ENCODE results near the gene PITX3. TPM values are rescaled to one million over a fixed set of nuclear protein-coding genes. Genes with fewer than 3 reads are reported as not detected.
A peak's percentile ranks its signal among the peaks of the same experiment; 100 is the strongest.
"Not testable (repeated sequence)": the region's sequence is repeated elsewhere in the genome, so short reads cannot be mapped to it uniquely, and the experiment has no call there.

The PITX3 gene
- polyA plus RNA-seq, 4 donors = 0.58 to 1.1 (median 1.1) TPM

- no peak for DNase-seq (ENCODE audit: low read depth in 4 of 4, low spot score in 2 of 4)
Measured at GRCh38 chr10:102261196-102261595, 19.9 kb upstream of the PITX3 start.

GRCh38 chr10:102255404-102255803 lies 14.1 kb upstream of the PITX3 start:
- no peak for DNase-seq (ENCODE audit: low read depth in 4 of 4, low spot score in 2 of 4)

DNA sequence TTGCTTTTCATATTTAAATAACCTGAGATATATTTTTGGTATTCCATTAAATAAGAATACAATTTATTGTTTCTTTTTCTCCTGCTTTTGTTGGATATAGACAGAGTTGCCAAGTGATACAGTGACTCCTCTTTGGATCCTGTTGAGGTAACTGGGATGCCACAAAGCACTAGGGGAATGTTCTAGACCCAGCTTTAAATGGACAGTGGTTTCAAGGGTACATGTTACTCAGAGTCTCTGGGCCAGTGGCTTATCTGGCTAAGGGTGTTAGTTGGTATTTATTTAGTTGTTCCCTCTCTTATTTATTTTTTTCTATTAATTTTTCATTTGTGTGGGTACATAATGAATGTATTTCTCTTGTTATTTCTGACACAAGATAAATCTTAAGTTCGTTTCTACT lies 13.1 kb upstream of the PITX3 start:
- DNase-seq (ENCODE audit: low read depth in 4 of 4, low spot score in 2 of 4) = no peak

DNA sequence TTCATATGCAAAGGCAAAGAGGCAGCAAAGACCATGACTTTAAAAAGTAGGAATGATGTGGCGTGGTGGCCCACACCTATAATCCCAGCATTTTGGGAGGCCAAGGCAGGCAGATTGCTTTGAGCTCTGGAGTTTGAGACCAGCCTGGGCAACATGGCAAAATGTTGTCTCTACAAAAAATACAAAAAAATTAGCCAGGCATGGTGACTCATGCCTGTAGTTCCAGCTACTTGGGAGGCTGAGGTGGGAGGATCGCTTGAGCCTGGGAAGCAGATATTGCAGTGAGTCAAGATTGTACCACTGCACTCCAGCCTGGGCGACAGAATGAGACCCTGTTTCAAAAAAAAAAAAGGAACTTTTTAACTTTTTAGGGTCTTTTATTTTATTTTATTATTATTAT lies 11.2 kb upstream of the PITX3 start:
- DNase-seq (ENCODE audit: low read depth in 4 of 4, low spot score in 2 of 4) = not testable (repeated sequence)

DNA sequence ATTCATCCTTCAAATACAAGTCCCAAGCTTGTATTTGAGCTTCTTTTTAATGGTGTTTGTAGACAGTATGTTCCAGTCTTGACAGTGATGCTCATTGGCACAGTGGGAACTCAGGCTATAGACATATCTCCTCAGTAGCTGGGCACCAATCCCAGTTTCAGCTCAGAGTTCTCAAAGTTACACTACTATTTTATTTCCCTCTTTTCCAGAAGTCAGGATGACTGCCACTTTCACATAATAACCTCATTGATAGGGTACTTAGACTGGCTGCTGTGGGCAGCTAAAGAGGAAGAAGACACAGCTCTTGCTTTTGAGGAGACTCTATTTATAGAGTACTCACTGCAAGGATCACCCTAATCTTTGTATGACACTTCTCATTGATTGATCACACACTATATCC lies 6.4 kb upstream of the PITX3 start:
- DNase-seq (ENCODE audit: low read depth in 4 of 4, low spot score in 2 of 4) = no peak

DNA sequence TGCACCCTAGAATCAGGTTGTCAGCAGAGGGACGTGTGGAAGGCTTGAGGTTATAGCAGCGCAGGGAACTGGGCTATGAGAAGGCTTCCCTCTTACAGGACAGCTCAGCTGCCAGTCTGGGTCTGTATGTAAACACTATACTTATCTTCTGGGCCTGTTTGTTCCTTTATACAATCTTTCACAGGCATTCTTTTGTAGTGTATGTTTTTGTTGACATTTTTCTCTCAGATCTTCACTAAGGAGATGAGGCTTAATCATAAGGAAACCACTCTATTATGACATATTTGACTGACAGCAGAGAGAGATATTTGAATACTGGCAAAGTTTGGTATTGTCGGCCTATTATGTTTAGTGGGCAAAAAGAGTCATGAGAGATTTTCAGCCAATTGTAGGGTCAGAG lies 4.9 kb upstream of the PITX3 start:
- no peak for DNase-seq (ENCODE audit: low read depth in 4 of 4, low spot score in 2 of 4)

- no peak for DNase-seq (ENCODE audit: low read depth in 4 of 4, low spot score in 2 of 4)
Measured at GRCh38 chr10:102245932-102246251, 4.6 kb upstream of the PITX3 start.

DNA sequence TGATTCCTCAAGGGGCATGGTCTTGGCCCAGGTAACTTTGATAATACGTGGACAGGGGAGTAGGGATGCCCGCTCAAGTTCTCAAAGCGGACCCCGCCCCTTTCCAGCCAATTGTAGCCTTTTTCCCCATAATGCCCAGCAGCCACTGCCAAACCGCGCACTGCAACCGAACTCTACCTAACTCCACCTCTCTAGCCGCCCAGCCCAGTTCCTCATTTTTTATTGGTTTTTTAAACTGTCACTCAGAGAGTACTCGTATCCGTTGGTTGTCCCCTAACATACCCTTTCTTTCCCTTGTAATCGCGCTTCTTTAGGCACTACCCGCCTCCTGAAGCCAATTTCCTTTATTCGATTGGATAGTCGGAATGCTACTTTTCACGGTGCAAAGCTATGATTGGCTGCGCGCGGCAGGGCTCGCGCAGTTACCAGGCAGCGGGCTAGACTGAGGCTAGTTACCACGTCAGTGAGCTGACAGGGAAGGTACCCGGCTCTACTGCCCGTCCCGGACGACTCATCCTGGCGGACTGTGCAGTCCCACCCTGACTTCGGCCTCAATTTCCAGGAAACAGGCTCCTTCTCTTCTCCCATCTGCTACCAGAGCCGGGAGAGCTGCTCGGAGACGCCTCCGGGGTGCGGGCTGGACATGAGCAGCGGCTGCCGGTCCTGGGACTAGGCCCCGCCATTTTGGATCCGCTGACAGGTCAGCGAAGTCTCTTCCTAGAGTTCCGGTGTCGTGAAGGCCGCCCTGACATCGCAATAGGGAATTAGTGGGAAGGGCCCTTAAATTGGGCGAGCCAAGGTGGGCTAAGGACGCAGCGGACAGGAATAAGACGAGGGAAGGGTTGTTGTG lies 4.0 kb upstream of the PITX3 start, which contains the start of gene GBF1:
TSS of gene GBF1 (plus strand) at position 451 of the 850 bp plus-strand sequence. CDS start 13,407 bp downstream, outside the sequence.
- DNase-seq (ENCODE audit: low read depth in 4 of 4, low spot score in 2 of 4) = peak; percentile 97 to 99 (median 98)

GRCh38 chr10:102243309-102243708 lies 2.0 kb upstream of the PITX3 start:
- no peak for DNase-seq (ENCODE audit: low read depth in 4 of 4, low spot score in 2 of 4)

DNA sequence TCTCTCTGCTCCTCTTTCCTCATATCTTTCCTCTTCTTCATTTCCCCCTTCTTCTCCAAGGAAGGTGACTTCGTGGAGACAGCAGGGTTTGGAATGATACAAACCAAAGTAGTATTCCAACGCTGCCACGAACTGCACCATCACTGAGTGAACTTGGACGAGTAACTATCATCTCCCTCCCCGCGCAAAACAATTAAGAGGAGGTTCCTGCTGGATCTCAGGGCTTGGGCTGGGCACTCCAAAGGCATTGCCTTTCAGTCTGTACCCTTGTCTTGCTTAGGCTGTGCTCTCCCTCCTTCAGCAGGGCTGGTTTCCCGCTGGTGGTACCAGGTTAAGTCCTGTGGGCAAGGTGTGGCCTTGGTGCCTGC lies 790 bp upstream of the PITX3 start:
- DNase-seq (ENCODE audit: low read depth in 4 of 4, low spot score in 2 of 4) = no peak

DNA sequence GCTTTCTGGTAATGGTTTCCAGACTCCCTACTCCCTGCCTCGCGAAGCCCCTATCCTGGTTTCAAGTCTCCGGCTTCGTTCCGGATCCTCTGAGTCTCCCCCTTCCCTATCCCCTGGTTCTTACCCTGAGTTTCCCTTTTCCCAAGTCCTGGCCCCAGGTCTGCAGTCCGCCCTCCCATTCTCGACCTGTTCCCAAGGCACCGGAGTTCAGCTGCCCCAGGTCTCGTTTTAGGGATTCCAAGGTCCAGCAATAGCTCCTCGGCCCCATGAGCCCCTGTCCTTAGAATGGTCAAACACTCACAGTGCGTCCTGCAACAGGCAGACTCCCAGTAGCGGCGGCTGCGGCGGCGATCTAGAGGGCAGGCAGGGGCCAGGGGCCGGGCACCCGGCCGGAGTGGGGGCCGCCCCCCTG lies 274 bp downstream of the PITX3 start:
- no peak for DNase-seq (ENCODE audit: low read depth in 4 of 4, low spot score in 2 of 4)

DNA sequence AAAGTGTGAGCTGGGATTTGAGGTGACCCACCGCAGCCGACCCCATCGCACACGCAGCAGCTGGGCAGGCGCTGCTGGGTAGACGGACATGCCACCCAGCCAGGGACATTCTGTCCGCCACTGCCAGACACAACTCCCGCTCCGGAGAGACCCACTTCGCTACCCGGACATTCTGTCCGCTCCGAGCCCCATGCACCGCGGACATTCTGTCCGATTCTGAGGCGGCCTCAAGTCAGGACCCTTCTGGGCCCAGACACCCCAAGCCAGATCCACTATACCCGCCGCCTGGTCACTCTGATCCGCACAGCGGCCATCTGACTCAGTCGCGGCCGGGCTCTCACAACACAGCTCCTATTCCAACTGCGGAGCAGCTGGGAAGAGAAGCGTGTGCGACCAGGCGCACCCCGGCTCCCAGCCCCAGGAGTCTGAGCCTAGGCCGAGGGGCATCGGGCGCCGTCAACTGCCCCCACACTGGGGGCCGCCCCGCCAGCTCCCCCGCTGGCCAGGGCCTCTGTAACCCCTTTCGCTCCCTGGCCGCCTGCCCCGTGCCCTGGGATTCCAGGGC lies 763 bp downstream of the PITX3 start:
- no peak for DNase-seq (ENCODE audit: low read depth in 4 of 4, low spot score in 2 of 4)

DNA sequence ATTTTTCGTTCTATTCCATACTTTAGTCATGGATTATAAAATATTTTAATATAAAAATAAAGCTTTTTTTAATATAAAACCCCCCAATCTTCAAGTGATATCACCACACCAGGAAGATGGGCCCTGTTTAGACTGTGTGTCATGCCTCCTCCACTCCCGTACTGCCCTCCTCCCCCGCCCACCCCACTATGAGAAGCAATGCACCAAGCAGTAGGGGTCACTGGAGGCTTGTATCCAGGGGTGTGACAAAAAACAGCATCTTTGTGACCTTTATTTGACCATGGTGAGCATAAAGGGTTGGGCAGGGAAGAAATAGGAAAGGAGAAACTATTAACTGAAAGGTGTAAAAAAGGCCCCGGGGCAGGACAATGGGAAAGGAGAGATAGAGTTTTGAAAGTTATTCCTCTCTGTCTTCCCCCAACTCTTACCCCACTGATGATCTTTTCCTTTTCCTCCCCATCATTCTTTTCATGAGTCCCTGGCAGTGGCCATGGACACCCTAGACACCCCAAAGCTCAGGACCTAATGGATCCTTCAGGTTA lies 3.5 kb downstream of the PITX3 start:
- DNase-seq (ENCODE audit: low read depth in 4 of 4, low spot score in 2 of 4) = no peak

GRCh38 chr10:102236006-102236405 lies 5.3 kb downstream of the PITX3 start:
- no peak for DNase-seq (ENCODE audit: low read depth in 4 of 4, low spot score in 2 of 4)

- no peak for DNase-seq (ENCODE audit: low read depth in 4 of 4, low spot score in 2 of 4)
Measured at GRCh38 chr10:102235598-102235920, 5.8 kb downstream of the PITX3 start.

GRCh38 chr10:102234888-102235597 lies 6.3 kb downstream of the PITX3 start:
- DNase-seq (ENCODE audit: low read depth in 4 of 4, low spot score in 2 of 4) = no peak

GRCh38 chr10:102233997-102234396 lies 7.3 kb downstream of the PITX3 start:
- no peak for DNase-seq (ENCODE audit: low read depth in 4 of 4, low spot score in 2 of 4)

DNA sequence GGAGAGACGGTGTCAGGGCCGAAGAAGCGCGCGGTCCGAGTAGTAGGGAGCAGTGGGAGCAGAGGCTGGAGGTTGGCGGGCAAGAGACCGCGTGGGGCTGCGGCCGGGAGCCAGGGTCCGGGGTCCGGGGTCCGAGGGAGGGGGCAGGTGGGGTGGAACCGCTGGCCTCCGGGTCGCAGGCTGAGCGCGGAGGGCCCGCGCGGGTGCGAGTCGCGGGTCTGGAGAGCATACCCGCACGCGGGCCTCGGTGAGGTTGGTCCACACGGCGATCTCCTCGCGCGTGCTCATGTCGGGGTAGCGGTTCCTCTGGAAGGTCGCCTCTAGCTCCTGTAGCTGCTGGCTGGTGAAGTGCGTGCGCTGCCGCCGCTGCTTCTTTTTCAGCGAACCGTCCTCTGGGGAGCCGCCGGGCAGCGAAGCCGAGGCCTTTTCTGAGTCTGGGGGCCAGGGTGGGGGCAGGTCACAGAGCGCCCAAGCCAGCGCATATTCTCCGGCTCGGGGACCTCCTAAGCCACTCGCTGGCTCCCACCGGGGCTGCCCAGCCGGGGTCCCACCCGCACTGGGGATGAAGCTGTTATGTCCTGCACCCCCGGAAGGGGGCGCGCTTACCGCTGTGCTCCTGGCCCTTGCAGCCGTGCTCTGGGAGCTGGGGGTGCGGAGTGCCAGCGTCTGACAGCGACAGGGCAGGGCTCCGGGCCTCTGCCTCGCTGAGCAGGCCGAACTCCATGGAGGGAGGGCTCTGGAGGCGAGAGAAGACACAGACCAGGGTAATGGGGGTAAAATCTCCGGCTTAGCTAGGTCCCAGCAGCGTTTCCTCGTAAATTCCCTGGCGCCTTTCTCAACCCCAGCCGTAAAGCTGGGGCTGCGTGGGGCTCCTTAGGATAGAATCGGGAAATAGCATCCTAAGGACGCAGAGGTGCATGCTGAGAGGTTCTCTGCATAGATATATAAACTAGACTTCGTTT lies 9.7 kb downstream of the PITX3 start:
- no peak for DNase-seq (ENCODE audit: low read depth in 4 of 4, low spot score in 2 of 4)

GRCh38 chr10:102230861-102231356 lies 10.4 kb downstream of the PITX3 start:
- no peak for DNase-seq (ENCODE audit: low read depth in 4 of 4, low spot score in 2 of 4)

DNA sequence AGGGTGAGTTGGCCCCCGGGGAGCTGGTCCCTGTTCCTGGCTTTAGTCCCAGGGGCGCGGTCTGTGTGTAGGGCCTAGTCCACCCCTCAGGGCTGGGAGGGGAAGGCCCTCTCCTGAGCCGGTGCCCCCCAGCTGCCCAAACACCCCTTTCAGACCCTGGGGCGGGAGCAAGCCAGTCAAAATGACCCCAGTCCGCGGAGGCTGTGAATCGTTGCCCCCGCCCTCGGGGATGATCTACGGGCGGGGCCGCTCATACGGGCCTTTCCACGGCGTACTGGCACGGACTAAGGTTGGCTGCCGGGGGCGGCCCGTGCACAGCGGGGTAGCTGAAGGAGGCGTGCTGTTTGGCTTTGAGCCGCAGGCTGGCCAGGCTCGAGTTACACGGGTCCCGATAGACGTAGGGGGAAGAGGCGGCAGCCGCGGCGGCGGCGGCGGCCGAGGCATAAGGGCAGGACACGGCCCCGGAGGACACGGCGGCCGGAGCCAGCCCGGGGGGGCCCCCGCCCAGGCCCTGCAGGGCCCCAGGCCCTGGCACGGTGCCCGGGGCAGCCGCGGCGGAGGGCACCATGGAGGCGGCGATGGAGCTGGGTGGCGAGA lies 10.9 kb downstream of the PITX3 start:
- DNase-seq (ENCODE audit: low read depth in 4 of 4, low spot score in 2 of 4) = no peak
